K562 (cell line): ENCODE results near the gene SKAP1. TPM values are rescaled to one million over a fixed set of nuclear protein-coding genes. Genes with fewer than 3 reads are reported as not detected.

Experiments used
- ATAC-seq: fragments of 200-7000 bp; cut with Tn5 transposase; 3 replicates; pipeline ENCODE4 v1.9.1; 2020; ENCODE audit warnings: moderate library complexity
- BruUV-seq: library from RNA; stranded (reverse); fragments of 400-500 nt; replicated peaks from 2 replicates; lab custom pipeline; 2021; lab: Mats Ljungman, UMichigan
- CTCF ChIA-PET: fragments of 300-600 bp; formaldehyde crosslinking; extraction: SDS; loops from one replicate; lab custom pipeline; 2021; ENCODE audit warnings: low intra/inter-chr PET ratio; lab: Yijun Ruan, JAX
- POLR2A ChIA-PET: fragments of 300-600, 350-650 bp; sonication (Branson Sonifier 250); formaldehyde crosslinking; extraction: SDS; loops from one replicate; lab custom pipeline; 2021; ENCODE audit warnings: antibody characterized with exemption, inconsistent platforms; lab: Yijun Ruan, JAX
- DNase-seq, 4 experiments: peaks; one replicate each; pipeline versions ENCODE4 v3.0.0 to v3.0.0-alpha.2; 2011 to 2018; ENCODE audit warnings: low spot score in 3 of 4, mixed read lengths in 3 of 4; ENCODE audit errors: extremely low read depth in 1 of 4
- FAIRE-seq: peaks from 2 replicates; lab custom pipeline; 2011; peaks lifted over from hg19 to GRCh38; lab: Jason Lieb, UNC
- H2AFZ ChIP-seq: 2 replicates; pipeline ENCODE4 v1.6.0; 2011; ENCODE audit warnings: low read depth, low read length, control low read depth, inconsistent platforms
- H3K27ac ChIP-seq: fragments of 200-600 bp; 3 replicates; pipeline ENCODE4 v1.8.0; 2011; ENCODE audit warnings: low read depth, mild to moderate bottlenecking, control low read depth, inconsistent platforms, low read length, moderate library complexity, mixed read lengths; ENCODE audit errors: extremely low read depth
- H3K27me3 ChIP-seq, 2 experiments: fragments of 300-600 bp in 1 of 2; 2 replicates in 1 of 2; 3 replicates in 1 of 2; pipeline versions ENCODE4 v1.6.0 to v1.8.0; 2011; ENCODE audit warnings: inconsistent platforms in 2 of 2, low read length in 2 of 2, mild to moderate bottlenecking in 1 of 2, mixed read lengths in 1 of 2, moderate library complexity in 1 of 2; ENCODE audit not compliant: control insufficient read depth in 2 of 2, insufficient read depth in 2 of 2
- H3K36me3 ChIP-seq: fragments of 300-600 bp; 3 replicates; pipeline ENCODE4 v1.8.0; 2011; ENCODE audit warnings: mild to moderate bottlenecking, low read length, inconsistent platforms; ENCODE audit not compliant: control insufficient read depth, insufficient read depth
- H3K4me1 ChIP-seq, 2 experiments: fragments of 200-600 bp in 1 of 2; replicated peaks in 1 of 2; 2 replicates in 1 of 2; 3 replicates in 1 of 2; pipeline versions ENCODE4 v1.5.1 to v1.8.0; 2011; ENCODE audit warnings: inconsistent platforms in 2 of 2, low read length in 2 of 2, mild to moderate bottlenecking in 1 of 2, mixed read lengths in 1 of 2, moderate library complexity in 1 of 2; ENCODE audit not compliant: control insufficient read depth in 2 of 2, insufficient read depth in 2 of 2
- H3K4me2 ChIP-seq: 2 replicates; pipeline ENCODE4 v1.6.1; 2011; ENCODE audit warnings: low read length, control low read depth, inconsistent platforms, mixed read lengths; ENCODE audit not compliant: insufficient read depth
- H3K4me3 ChIP-seq: fragments of 200-600 bp; sonication (generic), shearing (Covaris generic); 2 replicates; pipeline ENCODE4 v1.5.1; 2016; ENCODE audit warnings: control low read depth, inconsistent platforms
- H3K79me2 ChIP-seq: fragments of 200-600 bp; 3 replicates; pipeline ENCODE4 v1.8.0; 2011; ENCODE audit warnings: low read length, inconsistent platforms; ENCODE audit not compliant: control insufficient read depth, insufficient read depth
- H3K9ac ChIP-seq, 2 experiments: 2 replicates each; pipeline versions ENCODE4 v1.6.0 to v1.6.1; 2011; ENCODE audit warnings: low read depth in 2 of 2, low read length in 2 of 2, control low read depth in 1 of 2, inconsistent platforms in 1 of 2, mild to moderate bottlenecking in 1 of 2, mixed read lengths in 1 of 2; ENCODE audit not compliant: insufficient read depth in 1 of 2
- H3K9me1 ChIP-seq: one replicate; pipeline ENCODE4 v1.6.0; 2011; ENCODE audit warnings: inconsistent platforms, mild to moderate bottlenecking, low read length, moderate library complexity; ENCODE audit not compliant: control insufficient read depth, insufficient read depth
- H3K9me3 ChIP-seq: replicated peaks from 2 replicates; pipeline ENCODE4 v1.5.1; 2011; ENCODE audit warnings: low read depth, low read length, inconsistent platforms; ENCODE audit not compliant: control insufficient read depth, insufficient read depth
- H4K20me1 ChIP-seq: replicated peaks from 2 replicates; pipeline ENCODE4 v1.6.1; 2011; ENCODE audit warnings: low read length, inconsistent platforms, mixed read lengths; ENCODE audit not compliant: control insufficient read depth, insufficient read depth
- ARID1B ChIP-seq: fragments of 450-650 bp; IDR thresholded peaks from 2 replicates; pipeline ENCODE4 v1.6.1; 2016; ENCODE audit warnings: antibody characterized with exemption, mild to moderate bottlenecking, inconsistent platforms
- BRD9 ChIP-seq: fragments of 450-650 bp; IDR thresholded peaks from 2 replicates; pipeline ENCODE4 v1.6.1; 2018; ENCODE audit warnings: low read depth; ENCODE audit not compliant: partially characterized antibody
- EWSR1 ChIP-seq: fragments of 450-650 bp; IDR thresholded peaks from 2 replicates; pipeline ENCODE4 v1.6.1; 2018; ENCODE audit warnings: borderline replicate concordance, mild to moderate bottlenecking, low read depth, moderate library complexity; ENCODE audit not compliant: partially characterized antibody
- KLF16 ChIP-seq: IDR thresholded peaks from 2 replicates; pipeline ENCODE4 v1.6.1; 2016; ENCODE audit warnings: antibody characterized with exemption
- PCBP1 ChIP-seq: fragments of 200-400 bp; formaldehyde crosslinking; IDR thresholded peaks from 2 replicates; pipeline ENCODE4 v1.6.1; 2018; ENCODE audit warnings: mild to moderate bottlenecking, low read depth, low read length; ENCODE audit not compliant: poor library complexity, severe bottlenecking
- RCOR1 ChIP-seq, 2 experiments: IDR thresholded peaks; 2 replicates each; pipeline ENCODE4 v1.6.1; 2012; ENCODE audit warnings: low read depth in 2 of 2, low read length in 2 of 2, borderline replicate concordance in 1 of 2, improper control_type of control experiment in 1 of 2
- SIN3A ChIP-seq, 2 experiments: fragments of 150-350 bp in 1 of 2; IDR thresholded peaks; 2 replicates each; pipeline ENCODE4 v1.6.1; 2011 to 2016; ENCODE audit warnings: borderline replicate concordance in 2 of 2, low read depth in 2 of 2, low read length in 2 of 2, mild to moderate bottlenecking in 2 of 2, moderate library complexity in 2 of 2; ENCODE audit not compliant: control insufficient read depth in 1 of 2
- SMARCA4 ChIP-seq: fragments of 450-650 bp; IDR thresholded peaks from 2 replicates; pipeline ENCODE4 v1.6.1; 2016
- SMARCE1 ChIP-seq: fragments of 450-650 bp; IDR thresholded peaks from 2 replicates; pipeline ENCODE4 v1.7.1; 2016; ENCODE audit warnings: mild to moderate bottlenecking
- SPI1 ChIP-seq: IDR thresholded peaks from 2 replicates; pipeline ENCODE4 v1.6.1; 2011; ENCODE audit warnings: low read depth, low read length, control low read depth, borderline replicate concordance
- THRAP3 ChIP-seq: fragments of 450-650 bp; IDR thresholded peaks from 2 replicates; pipeline ENCODE4 v1.6.1; 2016; ENCODE audit warnings: mild to moderate bottlenecking, inconsistent platforms, borderline replicate concordance
- ZNF140 ChIP-seq: fragments of 250-450 bp; sonication (Bioruptor Pico); IDR thresholded peaks from 2 replicates; pipeline ENCODE4 v1.8.0; 2021; ENCODE audit warnings: moderate library complexity, mild to moderate bottlenecking, inconsistent platforms
- ZNF146 ChIP-seq: IDR thresholded peaks from one replicate; pipeline ENCODE4 v1.6.1; 2018; ENCODE audit warnings: missing compliant biosample characterization; ENCODE audit not compliant: unreplicated experiment
- ZNF766 ChIP-seq: fragments of 200-800 bp; sonication (Bioruptor generic); conservative IDR thresholded peaks from 2 replicates; pipeline ENCODE4 v1.6.1; 2016; ENCODE audit warnings: missing genetic modification characterization, missing compliant biosample characterization
- WGBS: fragments of 100-300 bp; shearing (Covaris generic); methylation state at CpG from one replicate; pipeline ENCODE4 v1.1.6; 2016; ENCODE audit warnings: low coverage, mixed read lengths; ENCODE audit not compliant: insufficient coverage; ENCODE audit errors: missing lambda C conversion rate; 5-methylcytosine and 5-hydroxymethylcytosine counted together
- in situ Hi-C: fragments of 300-500 bp; cut with MboI; formaldehyde crosslinking; loops from 4 replicates; pipeline ENCODE4 v1.15.0; 2018; ENCODE audit warnings: inconsistent platforms, mixed read lengths
- intact Hi-C: fragments of 100-400 bp; cut with micrococcal nuclease; formaldehyde crosslinking; loops from 2 replicates; pipeline ENCODE4 v1.14.2; 2022
- polyA plus RNA-seq, 8 experiments: library from polyadenylated mRNA; depleted of rRNA in 4 of 8; stranded (reverse) in 5 of 8; unstranded in 3 of 8; fragments of >200 nt; fragmentation: Nextera tagmentation in 2 of 8; fragmentation: Illumina TruSeq in 1 of 8; extraction: Ambion mirVana in 2 of 8; extraction: Trizol in 1 of 8; gene quantifications; 2 replicates each; pipeline versions ENCODE4 v1.2.1 to v1.2.3, GENCODE V29; 2011 to 2014; ENCODE audit warnings: inconsistent platforms in 1 of 8, missing spikeins in 1 of 8
- total RNA-seq, 7 experiments: library from RNA; depleted of rRNA in 6 of 7; stranded (reverse); fragments of >200 nt in 6 of 7; fragmentation: Illumina TruSeq in 2 of 7; extraction: Trizol in 2 of 7; gene quantifications; 2 replicates each; pipeline versions ENCODE4 v1.2.1 to v1.2.3, GENCODE V29; 2011 to 2021; ENCODE audit warnings: low replicate concordance in 1 of 7
- TF ChIP-seq, protein P1 (sequence below): sonication (generic); formaldehyde crosslinking; IDR thresholded peaks from 2 replicates; pipeline ENCODE4 v1.8.0; 2022; ENCODE audit warnings: missing genetic modification reagents, mild to moderate bottlenecking, moderate library complexity, borderline replicate concordance
- TF ChIP-seq, protein P2 (sequence below): fragments of 450-650 bp; formaldehyde crosslinking; IDR thresholded peaks from 2 replicates; pipeline ENCODE4 v1.4.0; 2020; ENCODE audit warnings: mild to moderate bottlenecking
- TF ChIP-seq, protein P3 (sequence below): fragments of 450-650 bp; IDR thresholded peaks from 2 replicates; pipeline ENCODE4 v1.6.1; 2016
- TF ChIP-seq, protein P4 (sequence below): sonication (generic); IDR thresholded peaks from 2 replicates; pipeline ENCODE4 v1.6.1; 2016
- TF ChIP-seq, protein P5 (sequence below): fragments of 250-450 bp; sonication (Bioruptor Pico); IDR thresholded peaks from 2 replicates; pipeline ENCODE4 v1.8.0; 2022; ENCODE audit warnings: moderate library complexity, mild to moderate bottlenecking, inconsistent platforms

Gene SKAP1
- total and polyA plus RNA-seq, 9 of the 15 experiments (the other 6 are each of a cell fraction or from before 2014, with no cell fraction given): 0.06 to 0.80 (median 0.10) TPM; not detected in 4

DNA sequence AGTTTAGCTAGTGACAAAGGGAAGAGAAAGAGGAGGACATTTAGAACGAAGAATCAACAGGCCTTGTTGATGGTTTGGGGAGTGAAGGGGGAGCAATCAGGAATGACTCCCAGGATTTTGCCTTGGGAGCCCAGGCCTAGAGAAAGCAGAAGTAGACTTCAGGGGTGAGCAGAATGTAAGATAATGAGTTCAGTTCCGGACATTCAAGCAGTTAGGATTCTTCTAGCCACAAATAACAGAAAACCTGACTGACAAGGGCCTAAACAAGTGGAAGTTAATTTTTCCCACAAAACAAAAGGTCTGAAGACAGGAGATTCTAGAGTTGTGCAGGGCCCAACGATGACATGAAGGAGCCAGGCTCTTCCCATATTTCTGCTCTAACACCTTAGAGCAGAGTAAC, 45.9 kb downstream of the SKAP1 start:
- Histone ChIP-seq H3K79me2 (no peaks in the 10 kb centered on the region), H3K9ac (no peak overlapping the region), H3K9me3 (no peaks in the 10 kb centered on the region), H4K20me1 (no peaks in the 10 kb centered on the region), H3K4me2 (peak overlapping the region; percentile 19; the same call in 1 of the 2 replicates), H3K4me3 (no peak overlapping the region), H3K4me1 (peaks cover 0 to 26% of the 10 kb centered on the region in 2 experiments; a peak in 3 of 5 replicates), H3K36me3 (no peaks in the 10 kb centered on the region), H2AFZ (peak overlapping the region; percentile 76), H3K27me3 (no peaks in the 10 kb centered on the region), H3K27ac (peak overlapping the region; percentile 44; the same call in 1 of the 3 replicates), H3K9me1 (no peaks in the 10 kb centered on the region)
- intact Hi-C loops: no loop called here
- ChIA-PET POLR2A (interaction anchor here (1.1 to 1.6 kb wide), 2 partner anchors 10 to 18 kb away, joined by 3 to 4 read pairs; no protein-coding TSS in a partner anchor), CTCF (no interaction called here)
- ATAC-seq (peak; percentile 57), DNase-seq (no peak), FAIRE-seq (no peak)
- no TSS peak for BruUV-seq
- in situ Hi-C loops: no loop called here
- 8% methylated on average over 3 of the region's 3 CpGs for WGBS
- TF ChIP-seq, protein P1, sequence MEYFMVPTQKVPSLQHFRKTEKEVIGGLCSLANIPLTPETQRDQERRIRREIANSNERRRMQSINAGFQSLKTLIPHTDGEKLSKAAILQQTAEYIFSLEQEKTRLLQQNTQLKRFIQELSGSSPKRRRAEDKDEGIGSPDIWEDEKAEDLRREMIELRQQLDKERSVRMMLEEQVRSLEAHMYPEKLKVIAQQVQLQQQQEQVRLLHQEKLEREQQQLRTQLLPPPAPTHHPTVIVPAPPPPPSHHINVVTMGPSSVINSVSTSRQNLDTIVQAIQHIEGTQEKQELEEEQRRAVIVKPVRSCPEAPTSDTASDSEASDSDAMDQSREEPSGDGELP (CRISPR knock-in tag): no peak
- TF ChIP-seq SIN3A (IDR thresholded peaks at IDR 0.05; ENCODE audit: borderline replicate concordance in 2 of 2, control insufficient read depth in 1 of 2, low read depth in 2 of 2, low read length in 2 of 2) (no peak), EWSR1 (no peak), THRAP3 (no peak), RCOR1 (IDR thresholded peaks at IDR 0.05; ENCODE audit: borderline replicate concordance in 1 of 2, low read depth in 2 of 2, low read length in 2 of 2) (no peak), SMARCA4 (0 out of 2 replicates have a peak, but pooled peaks have one; percentile 15), ARID1B (peak; percentile 45; the same call in 1 of the 2 replicates), ZNF146 (no peak), ZNF140 (CRISPR knock-in tag) (no peak), BRD9 (no peak), PCBP1 (no peak), ZNF766 (0 out of 2 replicates have a peak, but pooled peaks have one; percentile 17), KLF16 (no peak), SMARCE1 (peak; percentile 28; the same call in 1 of the 2 replicates), SPI1 (peak; percentile 58; the same call in 1 of the 2 replicates)
- TF ChIP-seq, protein P2, sequence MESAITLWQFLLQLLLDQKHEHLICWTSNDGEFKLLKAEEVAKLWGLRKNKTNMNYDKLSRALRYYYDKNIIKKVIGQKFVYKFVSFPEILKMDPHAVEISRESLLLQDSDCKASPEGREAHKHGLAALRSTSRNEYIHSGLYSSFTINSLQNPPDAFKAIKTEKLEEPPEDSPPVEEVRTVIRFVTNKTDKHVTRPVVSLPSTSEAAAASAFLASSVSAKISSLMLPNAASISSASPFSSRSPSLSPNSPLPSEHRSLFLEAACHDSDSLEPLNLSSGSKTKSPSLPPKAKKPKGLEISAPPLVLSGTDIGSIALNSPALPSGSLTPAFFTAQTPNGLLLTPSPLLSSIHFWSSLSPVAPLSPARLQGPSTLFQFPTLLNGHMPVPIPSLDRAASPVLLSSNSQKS (CRISPR knock-in tag): no peak
- TF ChIP-seq, protein P3, sequence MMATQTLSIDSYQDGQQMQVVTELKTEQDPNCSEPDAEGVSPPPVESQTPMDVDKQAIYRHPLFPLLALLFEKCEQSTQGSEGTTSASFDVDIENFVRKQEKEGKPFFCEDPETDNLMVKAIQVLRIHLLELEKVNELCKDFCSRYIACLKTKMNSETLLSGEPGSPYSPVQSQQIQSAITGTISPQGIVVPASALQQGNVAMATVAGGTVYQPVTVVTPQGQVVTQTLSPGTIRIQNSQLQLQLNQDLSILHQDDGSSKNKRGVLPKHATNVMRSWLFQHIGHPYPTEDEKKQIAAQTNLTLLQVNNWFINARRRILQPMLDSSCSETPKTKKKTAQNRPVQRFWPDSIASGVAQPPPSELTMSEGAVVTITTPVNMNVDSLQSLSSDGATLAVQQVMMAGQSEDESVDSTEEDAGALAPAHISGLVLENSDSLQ: peak; percentile 73
- TF ChIP-seq, protein P4, sequence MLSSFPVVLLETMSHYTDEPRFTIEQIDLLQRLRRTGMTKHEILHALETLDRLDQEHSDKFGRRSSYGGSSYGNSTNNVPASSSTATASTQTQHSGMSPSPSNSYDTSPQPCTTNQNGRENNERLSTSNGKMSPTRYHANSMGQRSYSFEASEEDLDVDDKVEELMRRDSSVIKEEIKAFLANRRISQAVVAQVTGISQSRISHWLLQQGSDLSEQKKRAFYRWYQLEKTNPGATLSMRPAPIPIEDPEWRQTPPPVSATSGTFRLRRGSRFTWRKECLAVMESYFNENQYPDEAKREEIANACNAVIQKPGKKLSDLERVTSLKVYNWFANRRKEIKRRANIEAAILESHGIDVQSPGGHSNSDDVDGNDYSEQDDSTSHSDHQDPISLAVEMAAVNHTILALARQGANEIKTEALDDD: 0 out of 2 replicates have a peak, but pooled peaks have one; percentile 53
- TF ChIP-seq, protein P5, sequence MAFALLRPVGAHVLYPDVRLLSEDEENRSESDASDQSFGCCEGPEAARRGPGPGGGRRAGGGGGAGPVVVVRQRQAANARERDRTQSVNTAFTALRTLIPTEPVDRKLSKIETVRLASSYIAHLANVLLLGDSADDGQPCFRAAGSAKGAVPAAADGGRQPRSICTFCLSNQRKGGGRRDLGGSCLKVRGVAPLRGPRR: no peak
